OCI-LY7 (cell line): ENCODE results near the gene HPCA. TPM values are rescaled to one million over a fixed set of nuclear protein-coding genes. Genes with fewer than 3 reads are reported as not detected.

Experiments
- BruUV-seq: library from RNA; stranded (reverse); fragments of 400-500 nt; replicated peaks from 2 replicates; lab custom pipeline; 2021; lab: Mats Ljungman, UMichigan
- CTCF ChIA-PET: fragments of 300-600 bp; sonication (Branson Sonifier 250); formaldehyde crosslinking; loops from one replicate; lab custom pipeline; 2022; ENCODE audit warnings: antibody characterized with exemption; ENCODE audit not compliant: unreplicated experiment; lab: Charles Lee
- POLR2A ChIA-PET: fragments of 300-600 bp; sonication (Branson Sonifier 250); formaldehyde crosslinking; loops from one replicate; lab custom pipeline; 2022; ENCODE audit warnings: antibody characterized with exemption; lab: Charles Lee
- DNase-seq: peaks from one replicate; pipeline ENCODE4 v3.0.0-alpha.2; 2015; ENCODE audit warnings: low spot score
- H2AFZ ChIP-seq: fragments of 200-600 bp; sonication (generic), shearing (Covaris generic); 2 replicates; pipeline ENCODE4 v1.6.1; 2014; ENCODE audit warnings: mild to moderate bottlenecking, antibody characterized with exemption, low read length, moderate library complexity
- H3K27ac ChIP-seq: fragments of 200-600 bp; sonication (generic); 2 replicates; pipeline ENCODE4 v1.5.1; 2014; ENCODE audit warnings: mixed run types, low read depth, mild to moderate bottlenecking, moderate library complexity, low read length, inconsistent platforms; ENCODE audit not compliant: poor library complexity, severe bottlenecking
- H3K36me3 ChIP-seq: fragments of 200-600 bp; sonication (generic); 2 replicates; pipeline ENCODE4 v1.6.1; 2014; ENCODE audit warnings: mild to moderate bottlenecking, antibody characterized with exemption, low read length, moderate library complexity, mixed read lengths; ENCODE audit not compliant: insufficient read depth
- H3K4me1 ChIP-seq: fragments of 200-600 bp; sonication (generic); 2 replicates; pipeline ENCODE4 v1.5.1; 2014; ENCODE audit warnings: mild to moderate bottlenecking, low read length; ENCODE audit not compliant: insufficient read depth, poor library complexity, severe bottlenecking
- H3K4me2 ChIP-seq: fragments of 200-600 bp; sonication (generic); 2 replicates; pipeline ENCODE4 v1.6.1; 2014; ENCODE audit warnings: mild to moderate bottlenecking, low read length
- H3K4me3 ChIP-seq: fragments of 200-600 bp; sonication (generic); 2 replicates; pipeline ENCODE4 v1.5.1; 2014; ENCODE audit warnings: mild to moderate bottlenecking, low read depth, low read length; ENCODE audit not compliant: poor library complexity, severe bottlenecking
- H3K79me2 ChIP-seq: fragments of 200-600 bp; sonication (generic); 2 replicates; pipeline ENCODE4 v1.6.1; 2016; ENCODE audit warnings: low read depth, mild to moderate bottlenecking, low read length, moderate library complexity, mixed read lengths; ENCODE audit not compliant: insufficient read depth
- H3K9me2 ChIP-seq: fragments of 200-600 bp; sonication (generic); 2 replicates; pipeline ENCODE4 v1.6.1; 2016; ENCODE audit warnings: mild to moderate bottlenecking, low read length, mixed read lengths; ENCODE audit not compliant: insufficient read depth
- H3K9me3 ChIP-seq: fragments of 200-600 bp; sonication (generic); 2 replicates; pipeline ENCODE4 v1.6.1; 2014; ENCODE audit warnings: mild to moderate bottlenecking, mixed run types, low read length, mixed read lengths
- H4K20me1 ChIP-seq: fragments of 200-600 bp; sonication (generic); 2 replicates; pipeline ENCODE4 v1.6.1; 2014; ENCODE audit warnings: mild to moderate bottlenecking, antibody characterized with exemption, low read length, moderate library complexity, mixed read lengths; ENCODE audit not compliant: insufficient read depth
- CTCF ChIP-seq: fragments of 200-600 bp; sonication (generic); conservative IDR thresholded peaks from 2 replicates; pipeline ENCODE4 v1.5.1; 2014; ENCODE audit warnings: mild to moderate bottlenecking, antibody characterized with exemption, low read length, moderate library complexity, mixed read lengths
- EZH2phosphoT487 ChIP-seq: fragments of 200-600 bp; sonication (generic); IDR thresholded peaks from 2 replicates; pipeline ENCODE4 v1.6.1; 2018; ENCODE audit warnings: low read depth, borderline replicate concordance, mild to moderate bottlenecking, mixed run types, antibody characterized with exemption, low read length, moderate library complexity, mixed read lengths
- intact Hi-C: fragments of 100-400 bp; cut with micrococcal nuclease; formaldehyde crosslinking; loops from one replicate; pipeline ENCODE4 v1.10.0; 2022; ENCODE audit not compliant: unreplicated experiment
- total RNA-seq, 2 experiments: library from RNA; depleted of rRNA in 1 of 2; stranded (reverse); fragments of >200 nt in 1 of 2; shearing (Covaris generic) in 1 of 2; gene quantifications; 2 replicates each; pipeline ENCODE4 v1.2.3, GENCODE V29; 2014 to 2022

The HPCA gene
- total RNA-seq, 2 experiments from 2014 or later = 0.36 to 3.3 TPM

- H4K20me1 ChIP-seq = no peaks in the 10 kb centered on the region
- ChIA-PET CTCF (interaction anchor here (0.9 kb wide), 1 partner anchor 25 kb away, joined by 3 read pairs; no protein-coding TSS in a partner anchor), POLR2A (interaction anchor here (0.6 kb wide), 1 partner anchor 51 kb away, joined by 3 read pairs; no protein-coding TSS in a partner anchor)
- no peaks in the 10 kb centered on the region for H3K9me2 ChIP-seq
- intact Hi-C loops = no loop called here
- no peak overlapping the region for H3K27ac ChIP-seq
- TF ChIP-seq CTCF = no peak
- no peak for TF ChIP-seq EZH2phosphoT487
- no peaks in the 10 kb centered on the region for H3K9me3 ChIP-seq
- H3K36me3 ChIP-seq = no peaks in the 10 kb centered on the region
- no peaks in the 10 kb centered on the region for H3K79me2 ChIP-seq
- BruUV-seq = no TSS peak
- DNase-seq = no peak
- H3K4me3 ChIP-seq = no peak overlapping the region
- H3K4me2 ChIP-seq = no peak overlapping the region
- no peak overlapping the region for H2AFZ ChIP-seq
- peaks cover 4% of the 10 kb centered on the region for H3K4me1 ChIP-seq
Measured at GRCh38 chr1:32891630-32892029, 5.3 kb downstream of the HPCA start.

- ChIA-PET POLR2A (no interaction called here), CTCF (no interaction called here)
- H3K4me2 ChIP-seq = peak overlapping the region; percentile 65
- H2AFZ ChIP-seq = peak overlapping the region; percentile 49
- H3K27ac ChIP-seq = no peak overlapping the region
- no peaks in the 10 kb centered on the region for H3K9me3 ChIP-seq
- BruUV-seq = no TSS peak
- no peaks in the 10 kb centered on the region for H3K79me2 ChIP-seq
- TF ChIP-seq CTCF = peak; percentile 82
- TF ChIP-seq EZH2phosphoT487 = no peak
- peak overlapping the region; percentile 66 for H3K4me3 ChIP-seq
- H3K9me2 ChIP-seq = no peaks in the 10 kb centered on the region
- H4K20me1 ChIP-seq = no peaks in the 10 kb centered on the region
- no peaks in the 10 kb centered on the region for H3K36me3 ChIP-seq
- DNase-seq = peak; percentile 76
- peaks cover 4% of the 10 kb centered on the region for H3K4me1 ChIP-seq
- intact Hi-C loops = no loop called here
Measured at GRCh38 chr1:32892368-32893197, 6.3 kb downstream of the HPCA start.
